ENCODE data around the gene SEMG1.

SEMG1 gene, protein sequence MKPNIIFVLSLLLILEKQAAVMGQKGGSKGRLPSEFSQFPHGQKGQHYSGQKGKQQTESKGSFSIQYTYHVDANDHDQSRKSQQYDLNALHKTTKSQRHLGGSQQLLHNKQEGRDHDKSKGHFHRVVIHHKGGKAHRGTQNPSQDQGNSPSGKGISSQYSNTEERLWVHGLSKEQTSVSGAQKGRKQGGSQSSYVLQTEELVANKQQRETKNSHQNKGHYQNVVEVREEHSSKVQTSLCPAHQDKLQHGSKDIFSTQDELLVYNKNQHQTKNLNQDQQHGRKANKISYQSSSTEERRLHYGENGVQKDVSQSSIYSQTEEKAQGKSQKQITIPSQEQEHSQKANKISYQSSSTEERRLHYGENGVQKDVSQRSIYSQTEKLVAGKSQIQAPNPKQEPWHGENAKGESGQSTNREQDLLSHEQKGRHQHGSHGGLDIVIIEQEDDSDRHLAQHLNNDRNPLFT

DNA sequence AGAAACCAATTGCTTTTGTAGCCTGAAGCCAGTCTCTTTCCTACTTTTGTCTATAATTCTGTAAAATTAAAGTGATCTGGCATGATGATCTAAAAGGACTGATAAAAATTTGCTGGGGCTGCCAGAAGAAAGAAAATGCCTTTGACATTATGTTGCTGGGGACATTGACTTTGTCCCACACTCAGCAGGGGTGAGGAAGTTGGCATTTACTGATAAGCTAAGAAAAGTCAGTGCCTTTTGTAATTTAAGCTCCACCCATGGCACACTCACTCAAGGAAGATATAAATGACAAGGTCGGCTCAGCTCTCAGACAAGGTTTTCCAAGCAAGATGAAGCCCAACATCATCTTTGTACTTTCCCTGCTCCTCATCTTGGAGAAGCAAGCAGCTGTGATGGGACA, at the start of gene SEMG1:
Gene SEMG1, plus strand, starts transcription at position 309 of the 400 bp plus-strand sequence. Its CDS starts 21 bp downstream, at position 330.
- no peak for DNase-seq

DNA sequence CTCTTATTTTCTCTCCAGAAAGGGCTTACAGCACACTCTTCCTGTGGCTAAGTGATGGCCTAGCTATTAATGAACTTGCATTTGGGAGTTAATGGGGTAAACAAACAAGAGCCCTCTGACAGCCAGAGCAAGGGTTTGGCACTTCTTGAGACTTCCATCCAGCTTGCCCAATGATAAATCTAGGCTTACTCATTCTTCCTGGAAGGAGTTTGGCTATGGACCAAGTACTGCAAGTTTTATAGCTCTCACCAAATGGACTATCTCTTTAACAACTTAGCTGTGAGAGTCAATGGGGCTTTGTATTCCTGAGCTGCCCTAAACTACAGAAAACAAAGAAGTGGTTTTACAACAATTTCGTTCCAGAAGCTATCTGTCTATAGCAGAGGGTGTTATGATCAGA, 48.9 kb upstream of the SEMG1 start:
- DNase-seq, result no peak

DNA sequence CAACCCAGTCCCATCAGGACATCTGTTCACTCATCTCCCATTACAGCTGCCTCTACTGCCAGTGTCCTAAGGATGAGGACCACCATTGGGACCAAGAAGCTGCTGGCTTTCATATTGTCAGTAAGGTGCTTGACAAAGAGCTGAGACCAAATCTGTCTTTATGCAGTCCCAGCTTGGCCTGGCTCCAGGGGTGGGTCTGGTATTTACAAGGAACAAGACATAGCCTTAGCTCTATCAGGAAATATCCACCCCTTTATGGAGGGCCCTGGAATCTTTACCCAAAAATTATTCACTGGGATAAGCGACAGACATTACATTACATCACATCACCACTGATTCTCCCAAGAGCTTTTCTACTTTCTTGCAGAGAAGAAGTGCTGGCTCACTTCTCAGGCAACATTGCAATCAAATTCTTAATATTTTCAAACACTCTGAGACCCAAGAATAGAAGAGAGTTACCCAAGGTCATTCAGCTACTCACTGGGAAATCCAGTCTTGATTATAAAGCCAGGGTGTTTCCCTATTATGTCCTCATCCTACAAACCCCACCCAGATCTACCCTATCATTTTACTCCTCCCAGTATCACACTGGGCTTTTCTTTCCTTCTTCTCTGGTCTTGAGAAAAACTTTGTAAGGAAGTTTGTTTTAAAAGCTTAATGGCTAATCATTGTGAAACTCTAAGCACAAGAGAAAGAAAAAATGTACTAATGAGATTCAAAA, 43.6 kb upstream of the SEMG1 start:
- no peak for DNase-seq

DNA sequence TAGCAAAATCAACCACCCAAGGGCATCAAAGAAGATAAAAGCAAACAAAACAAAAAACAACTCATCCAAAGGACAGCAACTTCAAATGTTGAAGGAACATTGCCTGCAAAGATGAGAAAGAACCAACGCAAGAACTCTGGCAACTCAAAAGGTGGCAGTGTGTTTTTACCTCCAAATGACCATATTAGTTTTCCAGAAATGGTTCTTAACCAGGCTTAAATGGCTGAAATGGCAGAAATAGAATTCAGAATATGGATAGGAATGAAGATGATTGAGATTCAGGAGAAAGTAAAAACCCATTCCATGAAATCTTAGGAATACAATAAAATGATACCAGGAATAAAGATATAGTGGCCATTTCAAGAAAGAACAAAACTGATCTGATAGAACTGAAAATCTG, 41.9 kb upstream of the SEMG1 start:
- DNase-seq, result no peak

DNA sequence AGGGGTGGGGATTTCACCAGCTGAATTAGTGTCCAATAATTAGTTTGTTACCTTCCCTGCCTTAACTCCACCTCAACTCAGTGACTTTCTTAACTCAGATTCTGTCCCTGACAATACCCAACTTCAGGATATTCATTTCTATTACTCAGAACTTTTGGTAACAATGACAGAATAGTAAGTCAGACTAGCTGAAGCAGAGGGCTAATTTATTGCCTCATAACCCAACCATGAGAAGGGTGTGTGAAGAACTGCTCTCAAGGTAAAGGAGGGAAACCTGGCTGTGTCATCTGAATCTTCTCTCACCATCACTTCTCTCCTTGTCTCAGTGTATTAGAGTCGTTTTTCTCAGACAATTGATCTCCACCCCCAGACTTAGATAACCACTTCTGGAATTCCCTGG, 33.3 kb upstream of the SEMG1 start:
- no peak for DNase-seq

DNA sequence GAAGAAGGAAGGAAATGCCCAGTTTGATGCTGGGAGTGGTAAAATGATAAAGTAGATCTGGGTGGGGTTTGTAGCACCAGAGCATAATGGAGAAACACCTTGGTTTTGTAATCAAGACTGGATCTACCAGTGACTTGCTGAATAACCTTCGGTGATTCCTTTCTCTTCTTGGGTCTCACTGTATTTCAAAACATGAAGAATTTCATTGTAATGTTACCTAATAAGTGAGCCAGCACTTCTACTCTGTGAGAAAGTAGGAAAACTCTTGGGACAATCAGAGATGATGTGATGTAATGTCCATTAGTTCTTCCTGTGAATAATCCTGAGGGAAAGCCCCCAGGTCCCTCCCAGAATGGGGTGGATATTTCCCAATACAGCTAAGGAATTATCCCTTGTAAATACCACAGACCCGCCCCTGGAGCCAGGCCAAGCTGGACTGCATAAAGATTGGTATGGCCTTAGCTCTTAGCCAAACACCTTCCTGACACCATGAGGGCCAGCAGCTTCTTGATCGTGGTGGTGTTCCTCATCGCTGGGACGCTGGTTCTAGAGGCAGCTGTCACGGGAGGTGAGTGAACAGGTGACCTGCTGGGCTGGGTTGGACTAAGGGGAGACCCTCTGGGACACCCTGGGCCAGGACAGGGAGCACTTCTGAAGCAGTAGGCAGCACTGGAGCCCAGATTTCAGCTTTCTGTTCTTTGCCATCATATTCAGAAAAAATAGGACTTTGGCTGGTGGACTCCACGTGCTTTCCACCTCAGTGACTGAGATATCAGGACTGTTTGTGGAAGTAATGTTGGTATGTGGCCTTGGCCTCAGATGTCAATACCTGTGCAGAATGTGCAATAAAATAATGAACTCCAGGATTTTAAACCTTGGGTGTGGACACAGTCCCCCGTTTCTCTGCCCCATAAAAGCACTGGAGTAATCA, 32.1 kb upstream of the SEMG1 start, which contains the start of gene PI3:
Gene PI3, plus strand, starts transcription at position 469 of the 931 bp plus-strand sequence. Its CDS starts 21 bp downstream, at position 490.
- DNase-seq, result no peak

DNA sequence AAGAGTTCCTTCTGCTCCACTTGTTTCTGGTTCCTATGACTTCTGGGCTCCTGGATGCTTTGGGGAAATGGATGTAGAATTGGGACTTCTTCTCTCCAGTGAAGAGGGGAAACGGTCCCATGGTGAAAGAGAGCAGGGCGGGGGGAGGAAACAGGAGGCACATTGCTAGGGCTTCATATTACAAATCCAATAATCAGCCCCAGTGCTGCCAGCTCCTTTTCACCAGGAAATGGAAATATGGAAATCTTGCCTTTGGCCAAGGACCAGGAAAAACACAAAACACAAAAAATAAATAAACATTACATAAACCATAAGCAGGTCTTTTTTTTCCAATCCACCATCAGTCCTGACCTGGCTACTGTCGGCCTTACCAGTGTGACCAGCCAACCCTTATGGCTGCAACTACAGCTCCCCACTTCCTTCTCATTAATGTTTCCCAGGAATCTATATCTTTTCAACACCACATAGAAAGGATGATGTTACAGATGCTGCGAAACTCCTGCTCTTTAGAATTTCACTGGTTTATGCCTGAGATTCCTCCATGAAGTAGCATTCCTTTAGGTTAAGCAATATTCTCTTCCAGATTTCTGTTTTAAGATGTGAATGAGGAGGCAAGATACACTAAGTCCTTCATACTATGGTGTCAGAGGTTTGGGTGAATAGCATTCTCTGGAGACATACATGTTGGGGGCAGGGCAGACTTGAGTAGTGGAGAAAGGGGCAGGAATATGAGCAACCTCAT, 30.1 kb upstream of the SEMG1 start:
- no peak for DNase-seq

DNA sequence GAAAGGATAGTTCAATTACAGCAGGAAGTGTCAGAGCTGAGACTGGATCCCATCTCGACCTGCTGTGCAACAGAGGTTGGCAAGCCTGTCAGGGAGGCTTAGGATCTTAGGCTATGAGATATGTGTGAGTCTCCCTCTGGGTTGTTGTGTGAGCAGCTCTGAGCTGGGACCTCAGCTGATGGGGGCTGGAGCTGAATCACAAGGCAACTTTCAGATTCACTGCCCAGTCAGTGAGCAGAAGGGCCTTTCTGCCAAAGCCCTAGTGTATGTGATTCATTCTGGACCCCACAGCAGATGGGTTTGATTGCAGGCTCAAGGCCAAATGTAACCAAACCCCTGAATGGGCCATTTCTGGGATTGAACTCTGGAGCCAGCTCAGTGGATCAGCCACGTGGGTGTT, 27.7 kb upstream of the SEMG1 start:
- DNase-seq, result no peak

DNA sequence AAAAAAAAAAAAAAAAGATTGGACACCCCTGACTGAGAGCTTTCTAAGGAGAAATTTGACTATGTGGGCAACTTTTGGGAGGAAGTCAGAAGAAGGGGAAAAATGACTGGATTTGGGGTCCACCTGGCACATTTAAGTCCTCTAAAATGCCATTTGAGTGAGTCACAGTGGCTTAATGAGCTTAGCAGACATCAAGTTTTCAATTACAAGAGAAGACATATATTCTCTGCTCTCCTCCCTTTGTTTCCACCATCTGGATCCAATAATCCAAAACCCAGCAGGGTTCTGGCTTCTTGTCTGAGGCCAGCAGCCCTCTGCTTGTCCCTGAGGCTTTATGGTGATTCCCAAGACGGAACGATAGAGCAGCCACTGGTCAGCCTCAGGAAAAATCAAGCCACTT, 25.2 kb upstream of the SEMG1 start:
- no peak for DNase-seq

DNA sequence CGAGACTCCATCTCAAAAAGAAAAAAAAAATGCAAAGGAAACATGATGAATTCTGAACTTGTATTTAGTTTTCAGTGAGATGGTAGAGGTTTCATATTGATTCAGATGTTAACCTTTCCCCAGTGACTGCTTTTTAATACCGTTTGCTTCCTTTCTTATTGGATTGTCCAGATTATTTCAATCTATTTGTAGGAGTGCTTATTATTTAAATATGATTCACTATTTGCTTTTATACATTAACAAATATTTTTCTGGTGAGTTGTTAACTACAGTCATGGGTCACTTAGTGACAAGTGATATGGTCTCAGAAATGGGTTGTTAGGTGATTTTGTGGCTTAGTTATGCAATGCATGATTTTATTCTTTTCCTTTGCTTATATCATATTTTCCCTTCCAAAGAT, 23.7 kb upstream of the SEMG1 start:
- DNase-seq, result no peak

DNA sequence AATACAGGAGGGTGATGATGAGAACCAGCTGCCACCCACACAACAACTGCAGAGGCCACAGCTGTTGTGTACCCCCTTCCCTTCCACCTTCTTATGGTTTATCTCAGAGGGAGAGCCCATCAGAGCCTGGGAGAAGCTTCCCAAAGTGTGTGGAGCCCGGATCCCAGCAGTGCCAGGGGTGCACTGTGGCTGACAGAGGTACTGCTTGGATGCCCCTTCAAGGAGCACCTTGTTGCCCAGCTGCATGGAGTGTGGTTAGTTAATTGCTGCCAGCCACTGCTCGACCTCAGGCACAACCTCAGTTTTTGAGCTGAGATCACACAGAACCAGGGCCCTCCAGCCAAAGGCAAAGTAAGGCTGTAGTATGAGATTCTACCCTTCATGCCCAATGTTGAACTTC, 19.1 kb upstream of the SEMG1 start:
- DNase-seq, result no peak

DNA sequence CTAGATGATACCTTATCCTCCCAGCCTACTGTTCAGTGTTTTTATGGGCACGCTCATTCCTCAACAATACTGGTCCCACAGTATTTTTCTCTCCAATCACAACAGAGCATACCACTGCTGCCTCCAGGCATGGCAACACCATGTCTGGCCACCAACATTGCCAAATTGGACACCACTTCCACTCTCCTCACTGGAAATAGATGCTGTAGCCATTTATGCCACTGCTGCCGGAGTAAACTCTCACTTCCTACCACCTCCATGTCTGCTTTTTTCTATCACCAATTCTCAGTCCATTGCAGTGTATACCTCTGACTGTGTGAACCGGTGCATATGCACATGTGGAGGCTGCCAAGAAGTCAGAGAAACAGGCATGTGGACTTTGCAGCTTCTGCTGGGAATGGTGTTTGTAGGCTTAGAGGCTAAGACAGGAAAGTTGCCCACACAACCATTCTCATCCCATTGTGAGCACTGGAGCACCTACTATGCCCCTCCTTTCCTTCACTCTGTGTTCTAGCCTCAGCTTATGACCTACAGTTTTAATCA, 17.7 kb upstream of the SEMG1 start:
- DNase-seq, result no peak

DNA sequence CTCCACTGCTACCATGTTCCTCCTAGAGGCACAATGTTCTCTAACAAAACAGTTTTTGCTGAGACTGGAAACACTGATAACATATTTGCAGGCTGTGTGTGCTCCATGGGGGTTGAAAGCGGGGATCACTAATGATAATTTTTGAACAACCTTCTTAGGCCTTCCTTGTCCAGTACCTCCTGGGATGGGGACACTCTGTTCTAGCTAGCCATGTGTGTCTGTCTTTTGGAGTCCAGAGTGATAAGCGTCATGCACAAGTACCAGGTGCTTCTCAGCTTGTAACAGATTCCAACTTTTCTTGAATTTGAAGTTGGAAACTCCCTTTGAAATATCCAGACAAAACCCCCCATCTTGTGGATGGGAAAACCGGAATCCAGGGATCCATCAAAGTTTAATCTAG, 17.0 kb upstream of the SEMG1 start:
- no peak for DNase-seq

DNA sequence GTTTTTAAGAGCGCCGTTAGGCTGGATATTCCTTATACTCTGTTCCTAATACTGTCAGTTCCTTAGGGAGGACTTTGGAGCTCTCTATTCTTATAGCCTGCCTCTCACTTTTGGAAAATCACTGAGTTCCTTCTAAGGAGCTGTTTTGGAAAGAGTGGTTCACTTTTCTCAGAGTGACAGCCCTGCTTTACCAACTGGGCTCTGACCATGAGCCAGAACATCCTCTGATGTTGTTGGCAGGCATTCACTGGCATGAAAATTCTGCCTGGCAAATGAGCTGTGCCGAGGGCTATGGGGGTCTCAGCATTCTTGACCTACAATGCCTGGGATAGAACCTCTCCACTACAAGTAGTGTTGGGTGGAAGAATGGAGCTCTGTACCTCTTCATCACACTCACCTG, 14.9 kb upstream of the SEMG1 start:
- no peak for DNase-seq

DNA sequence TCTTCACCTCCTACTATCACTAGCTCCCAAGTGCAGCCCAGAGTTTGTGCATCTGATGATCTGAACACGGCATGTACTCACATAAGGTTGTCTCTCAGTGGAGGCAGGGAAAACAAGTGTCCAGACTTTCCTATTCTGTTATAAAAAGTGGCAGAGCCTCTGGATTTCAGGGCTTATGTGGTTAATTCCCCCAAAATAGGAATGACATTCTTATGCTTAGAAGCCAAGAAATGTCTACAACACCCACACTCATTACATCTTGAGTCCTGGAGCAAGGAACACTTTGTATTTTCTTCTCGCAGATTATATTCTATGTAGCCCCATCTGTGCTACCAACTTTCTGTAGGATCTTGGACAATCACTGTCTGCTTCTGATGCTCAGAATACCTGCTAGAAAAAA, 13.5 kb upstream of the SEMG1 start:
- no peak for DNase-seq

DNA sequence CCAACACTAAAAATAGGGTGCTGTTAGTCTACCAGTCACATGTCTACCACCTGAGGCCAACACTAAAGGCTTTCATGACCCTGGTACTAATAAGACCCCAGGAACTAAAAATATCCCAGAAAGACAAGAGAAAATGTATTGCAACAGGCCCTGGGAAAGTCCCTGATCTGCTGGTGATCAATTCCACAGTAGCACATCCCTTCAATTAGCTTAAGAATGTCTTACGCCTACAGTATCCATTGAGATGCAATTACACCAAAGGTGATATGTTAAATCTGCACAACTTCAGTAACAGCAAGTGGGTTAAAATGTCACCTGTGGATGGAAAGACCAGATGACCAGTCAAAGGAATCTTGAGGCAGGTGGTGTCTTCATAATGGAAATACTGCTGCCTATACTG, 3.1 kb downstream of the SEMG1 start:
- DNase-seq, result no peak

DNA sequence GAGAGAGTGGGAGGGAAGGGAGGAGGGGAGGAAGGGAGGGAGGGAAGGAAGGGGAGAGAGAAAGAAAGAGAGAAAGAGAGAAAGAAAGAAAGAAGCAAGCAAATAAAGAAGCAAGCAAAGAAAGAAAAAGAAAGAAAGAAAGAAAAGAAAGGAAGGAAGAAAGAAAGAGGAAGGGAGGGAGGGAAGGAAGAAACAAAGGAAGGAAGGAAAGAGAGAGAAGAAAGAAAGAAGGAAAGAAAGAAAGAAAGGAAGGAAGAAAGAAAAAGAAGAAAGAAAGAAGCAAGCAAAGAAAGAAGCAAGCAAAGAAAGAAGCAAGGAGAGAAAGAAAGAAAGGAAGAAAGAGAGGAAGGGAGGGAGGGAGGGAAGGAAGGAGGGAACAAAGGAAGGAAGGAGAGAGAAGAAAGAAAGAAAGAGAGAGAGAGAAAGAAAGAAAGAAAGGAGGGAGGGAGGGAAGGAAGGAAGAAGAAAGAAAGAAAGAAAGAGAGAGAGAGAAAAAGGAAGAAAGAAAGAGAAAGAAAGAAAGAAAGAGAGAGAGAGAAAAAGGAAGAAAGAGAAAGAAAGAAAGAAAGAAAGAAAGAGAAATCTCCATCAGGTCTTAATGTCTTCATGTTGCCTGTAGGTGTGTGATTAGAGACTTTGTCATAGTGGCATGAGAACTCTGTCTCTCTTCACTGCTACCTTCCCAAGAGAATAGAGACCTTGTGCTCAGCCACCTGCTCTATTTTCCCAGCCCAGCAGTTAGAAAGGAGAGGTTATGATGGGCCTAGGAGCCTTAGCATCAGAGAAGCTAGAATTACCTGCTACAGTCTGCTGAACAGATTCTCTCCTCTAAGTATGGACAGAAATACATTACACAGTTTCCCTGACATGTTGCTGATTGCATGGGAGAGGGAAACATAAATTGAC, 5.0 kb downstream of the SEMG1 start:
- no peak for DNase-seq

DNA sequence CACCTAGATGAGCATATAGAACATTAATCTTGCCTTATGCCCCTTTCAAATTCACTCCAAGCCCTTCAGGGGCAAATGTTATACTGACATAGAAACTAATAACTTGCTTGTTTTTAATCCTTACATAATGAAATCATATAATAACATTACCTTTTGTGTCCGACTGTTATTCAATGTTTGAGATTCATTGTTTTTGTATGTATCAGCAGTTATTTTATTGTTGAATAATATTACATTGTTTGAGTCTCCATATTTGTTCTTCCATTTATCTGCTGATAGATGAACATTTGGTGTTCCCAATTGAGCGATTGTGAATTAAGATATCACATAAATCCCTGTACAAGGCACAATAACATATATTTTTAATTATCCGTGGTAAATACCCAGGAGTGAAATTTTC, 6.0 kb downstream of the SEMG1 start:
- no peak for DNase-seq

DNA sequence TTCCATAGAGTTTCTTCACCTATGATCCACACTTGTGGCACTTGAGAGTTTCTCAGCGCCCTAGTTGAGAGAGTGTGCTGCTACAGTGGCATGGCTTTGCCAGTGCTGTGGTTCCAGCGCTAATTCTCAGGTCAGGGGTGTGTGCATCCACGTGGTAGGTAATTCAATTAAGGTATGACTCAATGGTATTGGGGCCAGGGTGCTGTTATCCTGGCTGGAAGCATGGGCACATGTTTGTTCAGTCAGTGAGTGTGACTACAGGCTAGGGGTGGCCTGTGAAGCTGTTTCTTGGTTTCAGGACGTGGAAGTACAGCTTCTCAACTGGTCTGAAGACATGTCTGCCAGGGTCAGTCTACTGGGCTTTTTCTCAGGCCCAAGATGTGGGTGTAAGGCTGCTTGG, 11.3 kb downstream of the SEMG1 start:
- no peak for DNase-seq

DNA sequence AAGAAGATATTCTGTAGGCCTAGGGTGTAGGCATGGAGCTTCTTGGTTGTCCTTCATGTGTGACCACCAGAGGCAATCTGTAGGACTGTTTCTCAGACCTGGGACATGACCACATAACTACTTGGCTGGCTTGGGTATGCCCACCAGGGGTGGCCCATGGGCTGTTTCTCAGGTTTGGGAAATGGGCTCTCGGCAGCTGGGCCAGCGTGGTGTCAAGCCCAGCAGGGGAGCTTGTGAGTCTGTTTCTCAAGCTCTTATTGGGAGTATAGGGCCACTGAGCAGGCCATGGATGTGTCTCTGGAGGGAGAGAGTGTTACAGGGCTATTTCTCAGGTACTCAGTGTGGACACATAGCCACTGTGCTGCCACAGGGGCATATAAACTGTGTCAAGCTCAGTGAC, 11.8 kb downstream of the SEMG1 start:
- DNase-seq, result no peak

DNA sequence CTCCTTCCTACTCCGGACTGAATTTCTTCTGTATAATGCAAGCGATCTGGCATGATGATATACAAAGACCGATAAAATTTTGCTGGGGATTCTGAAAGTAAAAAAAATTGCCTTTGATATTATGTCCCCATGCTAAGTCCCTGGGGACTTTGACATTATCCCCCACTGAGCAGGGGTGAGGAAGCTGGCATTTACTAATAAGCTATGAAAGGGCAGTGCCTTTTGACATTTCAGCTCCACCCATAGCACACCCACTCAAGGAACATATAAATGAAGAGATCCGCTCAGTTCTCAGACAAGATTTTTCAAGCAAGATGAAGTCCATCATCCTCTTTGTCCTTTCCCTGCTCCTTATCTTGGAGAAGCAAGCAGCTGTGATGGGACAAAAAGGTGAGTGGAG, 14.2 kb downstream of the SEMG1 start, which contains the start of gene SEMG2:
Gene SEMG2, plus strand, starts transcription at position 298 of the 400 bp plus-strand sequence. Its CDS starts 17 bp downstream, at position 315.
- DNase-seq, result no peak

All from Kasumi-1 (cell line).